A549 treated with RU486 at 1 μM for 4 hours (cell line): ENCODE results near the gene CTAGE6. TPM values are rescaled to one million over a fixed set of nuclear protein-coding genes. Genes with fewer than 3 reads are reported as not detected.

ENCODE experiments used
- total RNA-seq: library from RNA; stranded (reverse); fragments of 200-300 nt; extraction: Qiagen RNA extraction; gene quantifications from 5 replicates; pipeline ENCODE4 v1.2.3, GENCODE V29; 2022; ENCODE audit warnings: low read depth

CTAGE6 gene, protein sequence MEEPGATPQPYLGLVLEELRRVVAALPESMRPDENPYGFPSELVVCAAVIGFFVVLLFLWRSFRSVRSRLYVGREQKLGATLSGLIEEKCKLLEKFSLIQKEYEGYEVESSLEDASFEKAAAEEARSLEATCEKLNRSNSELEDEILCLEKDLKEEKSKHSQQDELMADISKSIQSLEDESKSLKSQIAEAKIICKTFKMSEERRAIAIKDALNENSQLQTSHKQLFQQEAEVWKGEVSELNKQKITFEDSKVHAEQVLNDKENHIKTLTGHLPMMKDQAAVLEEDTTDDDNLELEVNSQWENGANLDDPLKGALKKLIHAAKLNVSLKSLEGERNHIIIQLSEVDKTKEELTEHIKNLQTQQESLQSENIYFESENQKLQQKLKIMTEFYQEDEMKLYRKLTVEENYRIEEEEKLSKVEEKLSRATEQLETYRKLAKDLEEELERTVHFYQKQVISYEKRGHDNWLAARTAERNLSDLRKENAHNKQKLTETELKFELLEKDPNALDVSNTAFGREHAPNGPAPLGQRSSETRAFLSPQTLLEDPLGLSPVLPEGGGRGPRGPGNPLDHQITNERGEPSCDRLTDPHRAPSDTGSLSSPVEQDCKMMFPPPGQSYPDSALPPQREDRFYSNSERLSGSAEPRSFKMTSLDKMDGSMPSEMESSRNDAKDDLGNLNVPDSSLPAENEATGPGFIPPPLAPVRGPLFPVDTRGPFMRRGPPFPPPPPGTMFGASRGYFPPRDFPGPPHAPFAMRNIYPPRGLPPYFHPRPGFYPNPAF
- not detected in 5 replicates for total RNA-seq

DNA sequence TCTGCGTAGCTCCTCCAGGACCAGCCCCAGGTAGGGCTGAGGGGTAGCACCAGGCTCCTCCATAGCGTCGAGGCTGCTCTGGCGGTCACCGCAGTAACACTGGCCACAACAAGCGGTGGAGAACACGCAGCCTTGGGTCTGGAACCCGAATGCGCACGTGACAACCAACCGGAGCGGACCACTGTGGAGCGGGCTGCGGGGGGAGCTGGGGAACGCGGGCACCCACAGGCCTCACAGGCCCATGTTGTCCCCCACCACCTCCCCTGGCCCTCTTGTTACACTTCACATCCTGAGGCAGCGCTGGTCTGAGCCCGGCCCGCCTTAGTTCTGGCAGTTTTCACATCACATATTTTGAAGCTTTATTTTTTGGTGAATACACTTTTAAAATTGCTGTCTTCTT is at the start of gene CTAGE6:
CTAGE6 (minus strand) TSS at position 101 of the 400 bp plus-strand sequence; CDS start at position 63, 38 bp downstream.

Other genes with a start within 250 kb of the CTAGE6 start
- not detected in 5 replicates for gene CTAGE15, start 185.9 kb downstream of the CTAGE6 start, total RNA-seq
- 0.29 to 0.36 TPM (median 0.32 TPM) in 5 replicates for gene TCAF2, start 136.7 kb downstream of the CTAGE6 start, total RNA-seq
- 12.6 to 20.3 TPM (median 19.5 TPM) in 5 replicates for gene TCAF1, start 144.5 kb upstream of the CTAGE6 start, total RNA-seq
- gene OR2F2, start 177.5 kb upstream of the CTAGE6 start, total RNA-seq: not detected in 5 replicates
- not detected in 5 replicates for gene OR2F1, start 197.1 kb upstream of the CTAGE6 start, total RNA-seq
- not detected in 5 replicates for gene OR6B1, start 242.6 kb upstream of the CTAGE6 start, total RNA-seq